GM19324 (cell line): Measurements from ENCODE around the gene ITPR2.
"Not testable (repeated sequence)": the region's sequence is repeated elsewhere in the genome, so short reads cannot be mapped to it uniquely, and the experiment has no call there.

Experiments
- ATAC-seq: cut with Tn5 transposase; IDR thresholded peaks from one replicate; pipeline ENCODE4 v1.9.1; 2021; ENCODE audit warnings: mild to moderate bottlenecking, moderate library complexity; ENCODE audit not compliant: unreplicated experiment, low FRiP score

Gene ITPR2

GRCh38 chr12:26338586-26339572 is 494.1 kb downstream of the ITPR2 start:
- no peak for ATAC-seq

- no peak for ATAC-seq
Measured at GRCh38 chr12:26335651-26336050, 497.3 kb downstream of the ITPR2 start.

DNA sequence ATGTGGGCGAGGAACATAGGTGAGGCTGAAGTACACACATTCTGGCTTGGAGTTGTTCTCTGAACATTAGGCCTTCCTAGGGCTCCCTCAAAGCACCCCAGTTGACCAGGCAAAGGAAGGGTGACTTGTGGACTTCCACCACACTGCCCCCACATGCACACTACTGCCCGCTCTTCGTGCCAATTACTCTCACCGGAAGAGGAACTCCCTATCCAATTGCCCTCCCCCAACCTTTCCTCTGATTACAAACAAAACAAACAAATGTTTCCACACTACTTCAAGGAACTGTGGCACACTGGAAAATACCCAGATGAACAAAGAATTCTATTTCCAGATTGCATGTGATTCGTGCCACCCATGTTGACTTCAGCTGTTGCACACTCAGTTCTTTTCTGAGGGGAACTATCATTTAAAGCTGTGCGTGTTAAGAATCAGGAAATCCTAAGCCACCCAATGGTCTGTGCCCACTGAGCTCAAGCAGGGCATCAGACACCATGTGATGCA is 498.3 kb downstream of the ITPR2 start:
- ATAC-seq: no peak

GRCh38 chr12:26331960-26332359 is 501.0 kb downstream of the ITPR2 start:
- no peak for ATAC-seq

- no peak for ATAC-seq
Measured at GRCh38 chr12:26331136-26331535, 501.9 kb downstream of the ITPR2 start.

DNA sequence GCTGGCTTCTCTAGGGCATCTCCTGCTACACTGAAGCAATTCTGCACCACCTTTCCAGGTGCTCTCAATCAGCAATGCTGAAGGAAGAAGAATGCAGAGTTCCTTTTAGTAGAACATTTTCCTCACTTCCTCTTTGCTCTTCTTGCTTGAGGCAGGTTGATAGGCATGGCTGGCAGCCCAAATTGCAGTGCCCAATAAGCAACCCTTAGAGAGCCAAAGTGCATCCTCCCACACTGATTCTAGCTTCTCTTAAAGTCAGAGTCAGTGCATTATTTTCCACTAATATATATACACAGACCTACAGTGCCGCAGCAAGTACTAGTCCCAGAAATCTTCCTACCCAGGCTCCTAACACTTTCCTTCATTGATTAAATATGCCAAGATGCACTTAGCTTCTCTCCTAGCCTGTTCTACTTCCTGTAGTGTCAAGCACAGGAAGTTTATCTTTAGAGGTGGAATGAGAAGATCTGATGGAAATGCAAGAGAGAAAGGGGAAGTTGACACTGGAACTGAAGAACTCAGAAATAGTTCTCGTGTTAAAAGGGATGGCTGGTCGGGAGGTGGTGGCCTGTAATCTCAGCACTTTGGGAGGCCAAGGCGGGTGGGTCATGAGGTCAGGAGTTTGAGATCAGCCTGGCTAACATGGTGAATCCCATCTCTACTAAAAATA is 504.9 kb downstream of the ITPR2 start:
- ATAC-seq: no peak

GRCh38 chr12:26323673-26324072 is 509.3 kb downstream of the ITPR2 start:
- ATAC-seq: no peak

GRCh38 chr12:26319511-26319910 is 513.5 kb downstream of the ITPR2 start:
- ATAC-seq: no peak

- peak; percentile 79 for ATAC-seq
Measured at GRCh38 chr12:26318661-26319068, 514.3 kb downstream of the ITPR2 start.

DNA sequence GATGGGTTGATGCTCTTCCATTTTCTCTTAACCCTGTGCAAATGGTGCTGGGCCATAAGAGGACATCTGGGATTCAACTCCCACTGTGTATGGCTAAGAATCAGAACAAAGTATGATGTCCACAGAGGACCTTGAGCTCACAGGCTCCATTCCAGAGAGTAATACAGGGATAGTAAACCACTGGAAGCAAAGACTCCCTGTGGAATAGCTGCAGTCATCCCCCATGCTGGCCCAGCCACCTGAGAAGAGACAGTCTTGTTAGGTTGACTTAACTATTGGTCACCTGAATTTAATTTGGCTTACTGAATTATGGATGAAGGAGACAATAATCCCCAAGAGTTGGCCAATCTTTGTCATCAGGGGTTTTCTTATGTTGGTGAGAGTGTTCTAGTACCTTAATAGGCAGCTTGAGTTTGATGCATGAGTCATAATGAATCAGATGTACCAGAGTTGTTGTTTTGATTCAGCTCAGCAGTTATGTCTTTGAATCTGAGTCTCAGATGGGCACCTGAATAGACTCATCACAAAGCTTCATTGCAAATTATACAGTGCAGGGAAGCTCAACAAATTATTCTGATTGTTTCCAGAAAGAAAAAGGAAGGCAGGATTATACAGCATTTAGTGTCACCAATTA is 514.9 kb downstream of the ITPR2 start:
- peak; percentile 27 for ATAC-seq

DNA sequence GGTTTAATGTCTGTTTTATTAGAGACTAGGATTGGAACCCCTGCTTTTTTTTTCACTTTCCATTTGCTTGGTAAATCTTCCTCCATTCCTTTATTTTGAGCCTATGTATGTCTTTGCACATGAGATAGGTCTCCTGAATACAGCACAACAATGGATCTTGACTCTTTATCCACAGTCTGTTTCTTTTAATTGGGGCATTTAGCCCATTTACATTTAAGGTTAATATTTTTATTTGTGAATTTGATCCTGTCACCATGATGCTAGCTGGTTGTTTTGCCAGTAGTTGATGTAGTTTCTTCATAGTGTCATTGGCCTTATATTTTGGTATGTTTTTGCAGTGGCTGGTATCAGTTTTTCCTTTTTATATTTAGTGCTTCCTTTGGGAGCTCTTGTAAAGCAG is 518.9 kb downstream of the ITPR2 start:
- not testable (repeated sequence) for ATAC-seq

- ATAC-seq: not testable (repeated sequence)
Measured at GRCh38 chr12:26310489-26310888, 522.5 kb downstream of the ITPR2 start.

- no peak for ATAC-seq
Measured at GRCh38 chr12:26309634-26310033, 523.4 kb downstream of the ITPR2 start.

GRCh38 chr12:26304273-26304672 is 528.7 kb downstream of the ITPR2 start:
- no peak for ATAC-seq

- ATAC-seq: no peak
Measured at GRCh38 chr12:26303418-26303817, 529.6 kb downstream of the ITPR2 start.

- ATAC-seq: no peak
Measured at GRCh38 chr12:26302776-26303175, 530.2 kb downstream of the ITPR2 start.

GRCh38 chr12:26299751-26300150 is 533.2 kb downstream of the ITPR2 start:
- ATAC-seq: no peak

DNA sequence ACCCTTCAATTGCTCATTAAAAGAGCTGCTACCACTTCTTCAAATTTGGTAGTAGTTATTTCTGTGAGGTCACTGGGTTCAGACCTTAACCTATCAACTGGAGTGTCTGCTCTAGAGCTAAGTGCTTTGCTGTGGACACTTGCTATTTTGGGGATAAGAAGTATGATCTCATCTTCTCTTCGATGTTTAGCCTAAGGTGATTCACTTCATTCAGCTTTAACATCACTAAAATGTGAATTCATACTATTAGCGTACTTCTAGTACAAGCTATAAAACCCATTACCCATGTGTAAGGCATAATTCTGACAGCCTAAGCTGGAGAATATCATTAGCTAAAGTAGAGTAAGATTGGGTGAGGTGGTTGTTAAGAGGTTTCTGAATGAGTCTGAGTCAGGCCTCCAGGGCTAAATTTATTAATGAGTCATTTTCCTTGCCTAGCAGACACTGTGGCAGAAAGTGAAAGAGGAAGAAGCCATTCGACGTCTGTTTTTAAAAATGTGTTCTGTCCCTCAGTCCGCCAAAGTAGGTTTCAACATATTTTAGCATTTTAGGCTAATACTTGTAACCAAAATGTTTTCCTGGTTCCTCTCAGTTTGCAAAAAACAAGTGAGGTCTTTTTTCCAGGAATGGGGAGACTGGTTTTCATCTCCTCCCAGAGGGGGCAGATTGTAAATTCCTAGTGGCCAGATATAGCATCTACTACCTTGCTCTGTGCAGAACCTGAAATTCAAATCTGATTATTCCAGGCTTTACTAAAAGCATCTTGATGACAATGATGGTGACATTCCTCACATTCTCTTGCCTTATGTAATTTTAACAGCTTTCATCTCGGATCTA is 534.0 kb downstream of the ITPR2 start:
- ATAC-seq: peak; percentile 94

DNA sequence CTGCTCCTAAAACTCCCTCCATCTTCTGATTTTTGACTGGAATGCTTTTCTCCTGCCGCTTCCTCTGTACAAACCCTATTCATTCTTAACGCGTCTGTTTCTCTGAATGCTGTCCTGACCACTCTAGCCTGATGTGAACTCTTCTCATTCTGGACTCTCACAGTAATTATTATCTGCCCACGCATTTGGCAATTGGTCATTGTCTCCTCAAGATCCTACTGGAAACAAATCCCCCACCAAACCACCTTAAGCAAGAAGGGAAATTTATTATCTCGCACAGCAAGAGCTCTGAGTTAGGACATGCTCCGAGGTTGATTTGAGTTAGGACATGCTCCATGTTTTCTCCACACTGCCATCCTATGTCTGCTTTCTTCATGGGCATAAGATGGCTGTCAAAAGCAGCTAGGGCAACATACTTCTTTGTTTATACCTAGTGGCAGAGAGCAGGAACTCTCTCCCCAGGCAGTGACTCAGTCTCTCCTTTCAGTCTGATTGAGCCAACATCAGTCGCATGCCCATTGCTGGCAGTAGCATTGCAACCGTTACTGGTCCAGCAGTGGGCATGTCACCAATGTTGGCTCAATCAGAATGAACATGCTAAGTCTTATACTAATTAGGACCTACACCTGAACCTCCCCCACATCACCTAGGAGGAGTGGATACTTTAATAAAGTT is 535.5 kb downstream of the ITPR2 start:
- no peak for ATAC-seq

- no peak for ATAC-seq
Measured at GRCh38 chr12:26295001-26295400, 538.0 kb downstream of the ITPR2 start.
